CD4-positive, alpha-beta T cell treated with Interleukin-15 for 4 hours (primary cell): ENCODE data around the gene MAP4K5.
"Not testable (repeated sequence)": the region's sequence is repeated elsewhere in the genome, so short reads cannot be mapped to it uniquely, and the experiment has no call there.

Experiments used
- DNase-seq: peaks from one replicate; pipeline ENCODE4 v3.0.0-alpha.2; 2020; ENCODE audit warnings: low spot score

MAP4K5 gene

DNA sequence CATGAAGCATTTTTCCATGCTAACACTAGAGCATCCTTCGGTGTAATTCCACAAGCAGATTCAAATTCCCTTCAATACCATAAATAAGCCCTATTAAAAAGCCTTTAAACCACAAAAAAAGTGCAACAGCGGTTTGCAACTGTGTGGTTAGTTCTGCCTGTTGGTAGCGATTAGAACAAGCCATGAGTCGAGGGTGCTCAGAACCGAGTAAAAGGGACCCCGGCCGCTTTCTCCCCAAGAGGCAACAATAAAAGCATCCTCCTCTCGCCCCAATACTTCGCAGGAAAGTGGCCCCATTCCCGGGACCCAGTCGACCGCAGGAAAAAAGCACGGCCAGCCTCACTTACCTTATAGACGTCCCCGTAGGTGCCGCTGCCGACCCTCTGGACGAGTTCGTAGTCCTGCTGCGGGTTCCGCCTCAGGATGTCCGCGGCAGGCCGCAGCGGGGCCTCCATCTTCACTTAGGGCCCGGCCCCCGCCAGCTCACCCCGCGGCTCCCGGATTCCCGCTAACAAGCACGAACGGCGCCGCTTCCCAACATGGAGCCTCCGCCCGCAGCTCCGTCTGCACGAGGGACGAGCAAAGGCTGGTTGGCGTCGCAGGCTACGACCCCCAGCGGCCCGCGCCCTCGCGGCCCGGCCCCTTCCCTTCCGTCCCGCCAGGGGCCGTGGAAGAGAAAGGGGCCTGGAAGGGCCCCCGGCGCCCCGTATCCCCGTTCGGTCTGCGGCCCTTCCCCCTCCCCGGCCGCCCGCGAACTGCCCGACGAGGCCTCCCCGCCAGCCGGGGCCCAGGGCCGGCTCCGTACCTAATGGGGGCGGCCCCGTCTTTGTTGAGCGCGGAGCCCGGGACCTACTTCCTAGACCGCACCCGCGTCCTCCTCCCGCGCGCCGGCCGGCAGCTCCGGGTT, 521 bp downstream of the MAP4K5 start:
- no peak for DNase-seq

GRCh38 chr14:50530794-50531365, 1.5 kb downstream of the MAP4K5 start:
- no peak for DNase-seq

DNA sequence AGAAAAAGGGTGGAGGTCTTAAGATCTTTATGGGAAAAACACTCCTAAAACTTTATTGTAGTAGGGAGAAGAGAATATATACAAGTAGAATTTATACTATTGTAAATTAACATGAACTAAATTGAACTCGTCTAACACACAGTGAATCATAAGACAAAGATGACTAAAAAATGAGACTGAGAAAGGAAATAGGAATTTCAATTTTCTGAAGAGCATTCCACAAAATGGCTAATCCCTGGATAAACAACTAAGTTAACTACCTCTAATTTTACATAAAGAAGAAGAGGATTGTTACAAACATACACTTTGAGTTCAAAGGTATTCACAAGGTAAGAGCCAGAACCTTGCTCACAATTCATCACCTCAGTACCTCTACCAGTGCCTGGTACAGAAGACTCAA, 2.0 kb downstream of the MAP4K5 start:
- no peak for DNase-seq

GRCh38 chr14:50529288-50530179, 2.8 kb downstream of the MAP4K5 start:
- DNase-seq, result no peak

GRCh38 chr14:50528000-50528399, 4.4 kb downstream of the MAP4K5 start:
- no peak for DNase-seq

GRCh38 chr14:50524731-50525515, 7.4 kb downstream of the MAP4K5 start:
- DNase-seq, result no peak

GRCh38 chr14:50524060-50524459, 8.3 kb downstream of the MAP4K5 start:
- DNase-seq, result no peak

DNA sequence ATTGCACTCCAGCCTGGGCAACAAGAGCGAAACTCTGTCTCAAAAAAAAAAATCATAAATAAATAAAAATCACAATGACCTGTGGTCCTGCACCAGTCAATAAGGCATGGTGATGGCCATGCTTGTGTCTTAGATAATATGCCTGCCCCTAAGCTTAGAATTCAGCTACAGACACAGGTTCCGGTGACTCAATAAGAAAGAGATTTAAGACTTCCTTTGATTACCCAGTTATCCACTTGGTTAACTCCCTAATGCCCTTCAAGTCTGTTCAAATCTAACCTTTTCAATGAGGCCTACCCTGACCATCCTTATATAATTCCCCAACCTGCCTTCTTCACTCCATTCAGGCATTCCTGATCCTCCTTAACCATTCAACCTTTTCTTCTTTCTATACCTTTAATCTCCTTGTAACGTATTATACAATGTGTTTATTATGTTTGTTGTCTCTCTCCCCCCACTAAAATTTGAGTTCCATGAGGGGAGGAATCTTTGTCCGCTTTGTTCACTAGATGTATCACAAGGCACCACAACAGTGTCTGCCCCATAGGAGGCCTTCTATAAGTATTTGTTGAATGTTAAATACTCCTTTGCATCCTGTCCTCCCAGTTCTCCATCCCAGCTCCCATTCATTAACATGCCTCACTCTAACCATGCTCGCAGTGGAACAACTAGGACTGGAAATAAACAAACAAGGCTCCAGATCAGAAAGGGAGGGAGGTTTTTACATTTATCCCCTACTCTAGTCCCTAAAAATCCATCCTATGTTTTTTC, 8.9 kb downstream of the MAP4K5 start:
- DNase-seq, result no peak

GRCh38 chr14:50521912-50522341, 10.4 kb downstream of the MAP4K5 start:
- no peak for DNase-seq

DNA sequence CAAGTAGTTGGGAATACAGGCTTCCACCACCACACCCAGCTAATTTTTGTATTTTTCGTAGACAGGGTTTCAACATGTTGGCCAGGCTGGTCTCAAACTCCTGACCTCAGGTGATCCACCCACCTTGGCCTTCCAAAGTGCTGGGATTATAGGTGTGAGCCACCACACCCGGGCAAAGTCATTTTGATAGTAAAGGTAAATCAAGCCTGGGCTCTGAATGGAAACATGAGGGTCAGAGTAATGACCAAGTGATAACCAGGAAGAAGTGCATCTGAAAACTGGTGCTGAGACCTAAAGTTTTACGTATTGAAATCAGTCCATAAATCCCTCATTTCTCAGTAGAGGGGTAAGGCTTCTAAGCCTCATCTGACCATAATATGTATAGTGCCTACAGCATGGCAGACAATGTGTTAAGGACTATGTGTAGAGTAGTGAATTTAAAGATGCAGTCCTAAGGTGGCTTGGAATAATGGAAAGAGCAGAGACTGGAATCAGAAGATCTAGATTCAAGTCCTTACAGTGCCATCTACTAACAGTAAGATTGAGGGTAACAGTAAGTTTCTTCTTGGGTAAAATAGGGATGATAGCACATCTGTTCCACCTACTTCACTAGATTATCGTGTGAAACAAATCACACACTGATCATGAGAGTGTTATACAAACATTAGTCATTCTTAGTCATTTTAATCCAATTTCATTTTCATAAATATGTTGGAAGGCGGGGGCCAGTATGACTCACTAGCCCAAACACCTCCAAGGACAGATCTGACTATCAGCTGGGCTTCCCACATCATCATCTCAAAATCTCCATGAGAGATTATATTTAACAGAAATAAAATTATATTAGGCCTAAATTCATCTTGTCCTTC, 11.2 kb downstream of the MAP4K5 start:
- peak; percentile 62 for DNase-seq

GRCh38 chr14:50516091-50516490, 16.3 kb downstream of the MAP4K5 start:
- DNase-seq, result no peak

DNA sequence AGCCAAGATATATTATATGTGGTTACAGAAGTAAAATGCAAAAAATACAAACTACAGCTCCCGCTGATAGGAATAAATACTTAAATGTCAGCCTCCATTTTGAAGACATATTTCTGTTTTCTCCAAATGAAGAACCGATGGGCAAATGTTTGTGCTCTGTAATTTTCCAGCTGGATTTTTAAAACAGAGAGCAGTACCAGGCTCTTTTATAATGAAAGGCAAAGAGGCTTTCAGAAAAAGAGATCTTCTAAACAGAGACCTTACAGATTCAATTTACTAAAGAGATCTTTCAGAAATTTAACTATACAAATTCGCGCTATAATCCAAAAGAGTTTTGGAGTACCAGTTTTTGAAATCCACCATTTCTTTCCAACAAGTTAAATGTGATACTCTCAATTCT, 19.9 kb downstream of the MAP4K5 start:
- no peak for DNase-seq

DNA sequence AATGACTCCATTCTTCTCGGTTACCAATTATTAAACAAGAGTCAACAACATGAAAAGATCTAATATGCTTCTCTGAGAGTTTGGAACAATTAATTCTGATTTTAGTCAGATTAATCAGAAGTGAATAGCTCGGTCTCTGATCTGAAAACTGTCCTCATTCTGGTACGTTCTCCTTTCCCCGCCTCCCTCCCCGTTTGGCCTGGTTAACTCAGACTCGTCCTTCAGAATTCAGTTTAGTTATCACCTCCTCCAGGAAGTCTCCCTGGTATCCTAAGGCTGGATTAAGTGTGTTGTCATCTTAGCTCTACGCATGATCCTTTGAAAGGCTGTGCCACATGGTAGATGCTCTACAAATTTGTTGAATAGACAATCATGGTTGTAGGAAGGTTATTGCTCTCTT, 22.2 kb downstream of the MAP4K5 start:
- DNase-seq, result no peak

- DNase-seq, result not testable (repeated sequence)
These were observed 25.3 kb downstream of the MAP4K5 start for GRCh38 chr14:50507078-50507477.

DNA sequence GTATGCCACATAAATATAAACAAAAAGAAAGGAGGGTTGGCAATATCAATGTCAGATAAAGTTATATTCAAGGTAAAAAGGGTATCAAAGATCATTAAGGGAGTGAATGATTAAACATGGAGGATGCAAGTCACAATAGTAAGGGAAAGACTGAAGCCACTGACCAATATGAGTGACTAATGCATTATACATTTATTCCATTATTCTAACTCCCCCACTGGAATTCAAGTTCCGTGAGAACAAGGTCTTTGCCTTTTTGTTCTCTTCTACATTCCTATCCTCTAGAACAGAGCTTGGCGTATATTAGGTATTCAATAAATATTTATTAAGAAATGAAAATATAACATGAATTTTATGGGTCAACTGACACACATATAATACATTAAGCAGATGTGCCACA, 30.7 kb downstream of the MAP4K5 start:
- no peak for DNase-seq

DNA sequence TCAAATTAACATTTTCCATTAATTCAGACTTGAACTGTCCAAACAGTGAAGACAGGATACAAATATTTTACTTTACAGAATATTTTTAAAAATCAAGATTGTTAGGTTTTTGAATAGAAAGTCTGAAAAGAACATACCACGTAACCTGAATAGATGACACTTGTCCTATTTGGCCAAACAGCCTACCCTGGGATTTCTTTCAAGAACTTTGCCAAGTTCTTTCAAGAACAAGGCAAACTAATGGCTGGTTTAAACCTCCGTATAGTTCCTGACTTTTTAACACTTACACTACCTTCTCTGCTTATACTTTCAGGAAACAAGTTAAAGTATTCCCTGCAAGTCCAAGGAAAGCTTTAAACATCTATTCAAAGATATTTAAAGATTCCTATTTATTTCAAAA, 35.0 kb downstream of the MAP4K5 start:
- no peak for DNase-seq

- no peak for DNase-seq
These were observed 42.5 kb downstream of the MAP4K5 start for GRCh38 chr14:50489851-50490250.

DNA sequence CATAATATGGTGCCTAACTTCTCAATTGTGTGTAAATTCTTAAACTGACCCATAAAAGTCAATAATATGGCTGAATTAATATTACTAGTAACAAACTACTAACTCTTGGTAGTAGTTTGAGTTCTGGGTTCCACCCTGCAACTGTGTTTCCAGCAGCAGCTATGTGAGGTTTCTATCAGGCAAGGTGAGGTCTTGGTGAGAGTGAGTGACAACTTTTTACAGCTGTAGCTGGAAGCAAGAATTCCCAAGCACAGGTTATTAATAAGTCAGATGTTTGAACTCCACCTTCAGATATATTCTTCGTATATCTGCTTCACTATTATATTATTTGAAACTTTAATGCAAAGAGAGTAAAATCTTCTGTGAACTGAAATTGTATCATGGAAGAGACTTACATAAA, 43.8 kb downstream of the MAP4K5 start:
- DNase-seq, result no peak

GRCh38 chr14:50479041-50479440, 53.3 kb downstream of the MAP4K5 start:
- no peak for DNase-seq

DNA sequence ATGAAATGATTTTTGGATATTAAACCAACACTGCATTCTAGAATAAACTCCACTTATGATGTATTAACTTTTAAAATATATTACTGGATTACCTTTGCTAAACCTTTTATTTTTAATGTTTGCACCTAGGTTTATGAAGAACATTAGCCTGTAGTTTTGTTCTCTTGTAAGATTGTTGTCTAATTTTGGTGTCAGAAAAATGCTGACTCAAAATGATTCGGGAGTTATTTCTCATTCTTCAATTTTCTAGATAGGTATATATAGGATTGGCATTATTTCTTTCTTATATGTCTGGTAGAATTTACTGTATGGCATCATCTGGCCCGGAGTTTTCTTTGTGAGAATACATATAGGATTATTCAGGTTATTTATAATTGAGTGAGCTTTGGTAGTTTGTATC, 54.6 kb downstream of the MAP4K5 start:
- DNase-seq, result no peak
